ENCODE measurements around the gene CCDC120. TPM values are rescaled to one million over a fixed set of nuclear protein-coding genes. Genes with fewer than 3 reads are reported as not detected.
A peak's percentile ranks its signal among the peaks of the same experiment; 100 is the strongest.

Gene CCDC120
- total RNA-seq, 1 donor from 2014 or later, result 35.1 TPM

DNA sequence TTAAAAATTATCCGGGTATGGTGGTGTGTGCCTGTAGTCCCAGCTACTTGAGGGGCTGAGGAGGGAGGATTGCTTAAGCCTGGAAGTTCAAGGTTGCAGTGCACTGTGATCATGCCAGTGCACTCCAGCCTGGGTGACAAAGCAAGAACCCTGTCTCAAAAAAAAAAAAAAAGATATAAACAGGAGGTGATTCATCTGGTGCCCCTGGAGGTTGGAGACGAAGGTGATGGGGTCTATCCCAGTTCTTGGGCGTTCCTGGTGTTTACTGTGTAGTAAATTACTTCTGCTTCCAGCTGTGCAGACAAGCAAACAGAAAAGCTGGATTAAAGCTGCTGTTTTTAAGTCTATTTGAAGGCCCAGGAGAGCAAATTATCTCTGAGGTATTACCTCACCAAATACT, 44.8 kb downstream of the CCDC120 start:
- Mint-ChIP-seq H3K4me1 (peaks cover 5% of the 10 kb centered on the region), H3K4me3 (no peak overlapping the region), H3K27me3 (ENCODE audit: low read depth) (no peaks in the 10 kb centered on the region), H3K9me3 (no peaks in the 10 kb centered on the region), H3K36me3 (peaks cover 4% of the 10 kb centered on the region), H3K27ac (no peak overlapping the region)
- TF ChIP-seq, protein P1, sequence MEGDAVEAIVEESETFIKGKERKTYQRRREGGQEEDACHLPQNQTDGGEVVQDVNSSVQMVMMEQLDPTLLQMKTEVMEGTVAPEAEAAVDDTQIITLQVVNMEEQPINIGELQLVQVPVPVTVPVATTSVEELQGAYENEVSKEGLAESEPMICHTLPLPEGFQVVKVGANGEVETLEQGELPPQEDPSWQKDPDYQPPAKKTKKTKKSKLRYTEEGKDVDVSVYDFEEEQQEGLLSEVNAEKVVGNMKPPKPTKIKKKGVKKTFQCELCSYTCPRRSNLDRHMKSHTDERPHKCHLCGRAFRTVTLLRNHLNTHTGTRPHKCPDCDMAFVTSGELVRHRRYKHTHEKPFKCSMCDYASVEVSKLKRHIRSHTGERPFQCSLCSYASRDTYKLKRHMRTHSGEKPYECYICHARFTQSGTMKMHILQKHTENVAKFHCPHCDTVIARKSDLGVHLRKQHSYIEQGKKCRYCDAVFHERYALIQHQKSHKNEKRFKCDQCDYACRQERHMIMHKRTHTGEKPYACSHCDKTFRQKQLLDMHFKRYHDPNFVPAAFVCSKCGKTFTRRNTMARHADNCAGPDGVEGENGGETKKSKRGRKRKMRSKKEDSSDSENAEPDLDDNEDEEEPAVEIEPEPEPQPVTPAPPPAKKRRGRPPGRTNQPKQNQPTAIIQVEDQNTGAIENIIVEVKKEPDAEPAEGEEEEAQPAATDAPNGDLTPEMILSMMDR (IDR thresholded peaks at IDR 0.05; ENCODE audit: unreplicated experiment), result no peak
- no peak for DNase-seq (ENCODE audit: low spot score in 2 of 2, unreplicated experiment in 2 of 2)

DNA sequence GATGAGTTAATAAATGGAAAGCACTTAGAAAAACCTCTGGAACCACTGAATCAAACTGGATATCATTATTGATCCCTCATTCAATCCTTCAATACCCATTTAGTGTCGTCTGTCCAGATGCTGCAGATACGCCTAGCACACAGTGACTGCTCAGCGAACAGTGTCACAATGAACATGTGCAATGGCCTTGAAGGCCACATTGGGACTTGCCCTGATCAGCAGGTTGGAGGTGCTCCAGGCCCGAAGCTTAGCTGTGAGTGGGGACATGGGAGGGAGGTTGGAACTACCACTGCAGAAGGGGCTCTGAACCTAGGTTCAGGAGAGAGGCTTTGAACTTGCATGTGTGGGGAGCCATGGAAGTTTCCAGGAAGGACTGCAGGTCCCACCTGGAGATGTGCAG, 47.5 kb downstream of the CCDC120 start:
- H3K9me3 Mint-ChIP-seq, result peaks cover 6% of the 10 kb centered on the region
- no peak overlapping the region for H3K27ac Mint-ChIP-seq
- peaks cover 5% of the 10 kb centered on the region for H3K4me1 Mint-ChIP-seq
- no peak for DNase-seq (ENCODE audit: low spot score in 2 of 2, unreplicated experiment in 2 of 2)
- TF ChIP-seq, protein P1 (IDR thresholded peaks at IDR 0.05; ENCODE audit: unreplicated experiment), result no peak
- no peak overlapping the region for H3K4me3 Mint-ChIP-seq
- H3K27me3 Mint-ChIP-seq (ENCODE audit: low read depth), result no peaks in the 10 kb centered on the region
- H3K36me3 Mint-ChIP-seq, result peaks cover 4% of the 10 kb centered on the region

GRCh38 chrX:49106930-49107329, 48.1 kb downstream of the CCDC120 start:
- no peaks in the 10 kb centered on the region for H3K27me3 Mint-ChIP-seq (ENCODE audit: low read depth)
- no peak overlapping the region for H3K27ac Mint-ChIP-seq
- DNase-seq (ENCODE audit: low spot score in 2 of 2, unreplicated experiment in 2 of 2), result no peak
- no peak overlapping the region for H3K4me3 Mint-ChIP-seq
- H3K9me3 Mint-ChIP-seq, result peaks cover 6% of the 10 kb centered on the region
- H3K4me1 Mint-ChIP-seq, result no peaks in the 10 kb centered on the region
- TF ChIP-seq, protein P1 (IDR thresholded peaks at IDR 0.05; ENCODE audit: unreplicated experiment), result peak; percentile 28
- peaks cover 4% of the 10 kb centered on the region for H3K36me3 Mint-ChIP-seq

- peaks cover 12% of the 10 kb centered on the region for H3K36me3 Mint-ChIP-seq
- H3K9me3 Mint-ChIP-seq, result peaks cover 11% of the 10 kb centered on the region
- TF ChIP-seq, protein P1 (IDR thresholded peaks at IDR 0.05; ENCODE audit: unreplicated experiment), result no peak
- no peak overlapping the region for H3K27ac Mint-ChIP-seq
- no peaks in the 10 kb centered on the region for H3K4me1 Mint-ChIP-seq
- no peak for DNase-seq (ENCODE audit: low spot score in 2 of 2, unreplicated experiment in 2 of 2)
- no peak overlapping the region for H3K4me3 Mint-ChIP-seq
- no peaks in the 10 kb centered on the region for H3K27me3 Mint-ChIP-seq (ENCODE audit: low read depth)
Observed at GRCh38 chrX:49108641-49109040, 49.8 kb downstream of the CCDC120 start.

GRCh38 chrX:49110417-49110816, 51.6 kb downstream of the CCDC120 start:
- peaks cover 14% of the 10 kb centered on the region for H3K36me3 Mint-ChIP-seq
- TF ChIP-seq, protein P1 (IDR thresholded peaks at IDR 0.05; ENCODE audit: unreplicated experiment), result no peak
- no peak overlapping the region for H3K4me3 Mint-ChIP-seq
- H3K27ac Mint-ChIP-seq, result no peak overlapping the region
- DNase-seq (ENCODE audit: low spot score in 2 of 2, unreplicated experiment in 2 of 2), result no peak
- H3K27me3 Mint-ChIP-seq (ENCODE audit: low read depth), result no peaks in the 10 kb centered on the region
- H3K9me3 Mint-ChIP-seq, result peaks cover 11% of the 10 kb centered on the region
- no peaks in the 10 kb centered on the region for H3K4me1 Mint-ChIP-seq

GRCh38 chrX:49111791-49112190, 53.0 kb downstream of the CCDC120 start:
- DNase-seq (ENCODE audit: low spot score in 2 of 2, unreplicated experiment in 2 of 2), result no peak
- TF ChIP-seq, protein P1 (IDR thresholded peaks at IDR 0.05; ENCODE audit: unreplicated experiment), result no peak
- Mint-ChIP-seq H3K4me3 (no peak overlapping the region), H3K4me1 (no peaks in the 10 kb centered on the region), H3K36me3 (peaks cover 18% of the 10 kb centered on the region), H3K27ac (no peak overlapping the region), H3K9me3 (peaks cover 16% of the 10 kb centered on the region), H3K27me3 (ENCODE audit: low read depth) (no peaks in the 10 kb centered on the region)

All from mesothelial cell of epicardium (in vitro differentiated cells).